Fibroblast of the conjunctiva (primary cell): ENCODE results near the gene HCFC1.
A peak's percentile ranks its signal among the peaks of the same experiment; 100 is the strongest.

Experiments used
- DNase-seq: peaks from one replicate; pipeline ENCODE4 v3.0.0-alpha.2; 2010; ENCODE audit warnings: low read depth

HCFC1 gene

GRCh38 chrX:153922932-153923857, 48.4 kb downstream of the HCFC1 start:
- DNase-seq, result peak; percentile 55

GRCh38 chrX:153921511-153922446, 49.8 kb downstream of the HCFC1 start:
- no peak for DNase-seq

- DNase-seq, result no peak
Measured at GRCh38 chrX:153921070-153921469, 50.5 kb downstream of the HCFC1 start.

- no peak for DNase-seq
Measured at GRCh38 chrX:153920546-153920945, 51.1 kb downstream of the HCFC1 start.

- DNase-seq, result no peak
Measured at GRCh38 chrX:153919281-153919680, 52.3 kb downstream of the HCFC1 start.

- DNase-seq, result no peak
Measured at GRCh38 chrX:153917869-153918268, 53.7 kb downstream of the HCFC1 start.

- DNase-seq, result no peak
Measured at GRCh38 chrX:153913701-153914100, 57.9 kb downstream of the HCFC1 start.

GRCh38 chrX:153913211-153913610, 58.4 kb downstream of the HCFC1 start:
- no peak for DNase-seq

- DNase-seq, result no peak
Measured at GRCh38 chrX:153911798-153912197, 59.8 kb downstream of the HCFC1 start.

GRCh38 chrX:153910446-153910845, 61.2 kb downstream of the HCFC1 start:
- no peak for DNase-seq

- DNase-seq, result no peak
Measured at GRCh38 chrX:153909980-153910360, 61.6 kb downstream of the HCFC1 start.

GRCh38 chrX:153909024-153909979, 62.3 kb downstream of the HCFC1 start:
- no peak for DNase-seq

GRCh38 chrX:153908219-153908860, 63.3 kb downstream of the HCFC1 start:
- no peak for DNase-seq

- no peak for DNase-seq
Measured at GRCh38 chrX:153907456-153907855, 64.2 kb downstream of the HCFC1 start.

- no peak for DNase-seq
Measured at GRCh38 chrX:153906126-153906917, 65.3 kb downstream of the HCFC1 start.

- DNase-seq, result no peak
Measured at GRCh38 chrX:153905481-153906095, 66.0 kb downstream of the HCFC1 start.

GRCh38 chrX:153903991-153904957, 67.3 kb downstream of the HCFC1 start, which contains the start of gene AVPR2:
Gene AVPR2 (plus strand): TSS chrX:153904673. CDS start chrX:153905146, 473 bp downstream.
- no peak for DNase-seq

GRCh38 chrX:153903238-153903980, 68.2 kb downstream of the HCFC1 start:
- no peak for DNase-seq
